PC-3 (cell line): ENCODE data around the gene CRISP1. TPM values are rescaled to one million over a fixed set of nuclear protein-coding genes. Genes with fewer than 3 reads are reported as not detected.

Experiments used
- ATAC-seq: fragments of 200-7000 bp; cut with Tn5 transposase; 2 replicates; pipeline ENCODE4 v1.9.1; 2020; ENCODE audit warnings: mild to moderate bottlenecking, moderate library complexity
- Bru-seq: library from RNA; stranded (reverse); fragments of 400-500 nt; gene quantifications from one replicate; lab custom pipeline; 2021; lab: Mats Ljungman, UMichigan
- BruChase-seq, 2 experiments: library from RNA; stranded (reverse); fragments of 400-500 nt; gene quantifications; one replicate each; lab custom pipeline; 2021; lab: Mats Ljungman, UMichigan
- BruUV-seq: library from RNA; stranded (reverse); fragments of 400-500 nt; replicated peaks from 2 replicates; lab custom pipeline; 2021; lab: Mats Ljungman, UMichigan
- CTCF ChIA-PET: fragments of 300-600 bp; sonication (Branson Sonifier 250); formaldehyde crosslinking; loops from one replicate; lab custom pipeline; 2022; ENCODE audit warnings: antibody characterized with exemption; lab: Charles Lee
- POLR2A ChIA-PET: fragments of 300-600 bp; sonication (Branson Sonifier 250); formaldehyde crosslinking; loops from one replicate; lab custom pipeline; 2022; ENCODE audit warnings: antibody characterized with exemption; ENCODE audit not compliant: unreplicated experiment; lab: Charles Lee
- DNase-seq: peaks from one replicate; pipeline ENCODE4 v3.0.0-alpha.2; 2015
- H2AFZ ChIP-seq: fragments of 300-600 bp; sonication (generic); 2 replicates; pipeline ENCODE4 v1.6.0; 2016; ENCODE audit warnings: antibody characterized with exemption, low read length
- H3F3A ChIP-seq: fragments of 300-600 bp; sonication (generic); one replicate; pipeline ENCODE4 v1.6.0; 2017; ENCODE audit warnings: antibody characterized with exemption, low read length, control low read depth, mild to moderate bottlenecking; ENCODE audit not compliant: unreplicated experiment
- H3K27ac ChIP-seq: fragments of 300-600 bp; sonication (generic); 2 replicates; pipeline ENCODE4 v1.5.1; 2016; ENCODE audit warnings: mild to moderate bottlenecking, low read length
- H3K27me3 ChIP-seq: fragments of 300-600 bp; sonication (generic); 2 replicates; pipeline ENCODE4 v1.6.1; 2016; ENCODE audit warnings: low read length, mixed read lengths
- H3K36me3 ChIP-seq: fragments of 300-600 bp; sonication (generic); 2 replicates; pipeline ENCODE4 v1.6.1; 2016; ENCODE audit warnings: low read depth, mixed run types, low read length, mixed read lengths
- H3K4me1 ChIP-seq: fragments of 300-600 bp; sonication (generic); 2 replicates; pipeline ENCODE4 v1.5.1; 2016; ENCODE audit warnings: low read length; ENCODE audit not compliant: insufficient read depth
- H3K4me2 ChIP-seq: fragments of 300-600 bp; sonication (generic); 2 replicates; pipeline ENCODE4 v1.6.0; 2016; ENCODE audit warnings: low read length
- H3K4me3 ChIP-seq: fragments of 300-600 bp; sonication (generic); 2 replicates; pipeline ENCODE4 v1.5.1; 2016; ENCODE audit warnings: mild to moderate bottlenecking, low read length, mixed read lengths
- H3K79me2 ChIP-seq: fragments of 300-600 bp; sonication (generic); 2 replicates; pipeline ENCODE4 v1.6.1; 2017; ENCODE audit warnings: low read length, mixed read lengths
- H3K9ac ChIP-seq: fragments of 300-600 bp; sonication (generic); 2 replicates; pipeline ENCODE4 v1.6.0; 2016; ENCODE audit warnings: mild to moderate bottlenecking, low read length
- H3K9me2 ChIP-seq: fragments of 300-600 bp; sonication (generic); replicated peaks from 2 replicates; pipeline ENCODE4 v1.6.1; 2016; ENCODE audit warnings: mixed run types, low read length, mixed read lengths
- H3K9me3 ChIP-seq: fragments of 300-600 bp; sonication (generic); 2 replicates; pipeline ENCODE4 v1.6.1; 2016; ENCODE audit warnings: low read length, mixed read lengths
- H4K20me1 ChIP-seq: fragments of 300-600 bp; sonication (generic); 2 replicates; pipeline ENCODE4 v1.6.1; 2016; ENCODE audit warnings: low read length, mixed read lengths
- CTCF ChIP-seq: fragments of 300-600 bp; sonication (generic); conservative IDR thresholded peaks from 2 replicates; pipeline ENCODE4 v1.5.1; 2017; ENCODE audit warnings: antibody characterized with exemption, low read depth, mild to moderate bottlenecking, low read length
- EZH2 ChIP-seq: fragments of 300-600 bp; sonication (generic); IDR thresholded peaks from one replicate; pipeline ENCODE4 v1.6.1; 2017; ENCODE audit warnings: antibody characterized with exemption, mild to moderate bottlenecking, low read length; ENCODE audit not compliant: unreplicated experiment
- EZH2phosphoT487 ChIP-seq: fragments of 300-600 bp; sonication (generic); IDR thresholded peaks from 2 replicates; pipeline ENCODE4 v1.6.1; 2018; ENCODE audit warnings: mild to moderate bottlenecking, antibody characterized with exemption, low read length, borderline replicate concordance
- intact Hi-C: fragments of 100-400 bp; cut with micrococcal nuclease; formaldehyde crosslinking; loops from 2 replicates; pipeline ENCODE4 v1.9.0; 2023
- long read RNA-seq: library from polyadenylated mRNA; unstranded; transcript quantifications from one replicate; pipeline ENCODE4 v2.0.0, GENCODE V29; 2021; ENCODE audit not compliant: unreplicated experiment
- total RNA-seq: library from RNA; depleted of rRNA; stranded (reverse); fragments of >200 nt; gene quantifications from 2 replicates; pipeline ENCODE4 v1.2.3, GENCODE V29; 2014; rRNA removed

The CRISP1 gene
- total RNA-seq (not detected in 2 replicates), Bru-seq, nascent RNA (percentile 3 among the genes with signal in this experiment), BruChase-seq, experiment 1, labeled RNA remaining after a 6-hour chase (not detected), BruChase-seq, experiment 2, labeled RNA remaining after a 2-hour chase (not detected)
- long read RNA-seq: 0 reads

GRCh38 chr6:49866485-49866943 lies at the start of gene CRISP1:
Gene CRISP1 (minus strand): TSS chr6:49866535. CDS start chr6:49857400, 9,135 bp downstream.
- Histone ChIP-seq H3K4me3 (no peak within 1 kb of the TSS), H3K4me2 (no peak within 1 kb of the TSS), H3K9me3 (no peaks in the 10 kb centered on the region), H3K27ac (no peak within 1 kb of the TSS), H3K4me1 (no peaks in the 10 kb centered on the region), H3K36me3 (no peaks in the 10 kb centered on the region), H2AFZ (no peak within 1 kb of the TSS), H3K79me2 (no peaks in the 10 kb centered on the region), H3F3A (no peaks in the 10 kb centered on the region), H3K27me3 (peaks cover 3% of the 10 kb centered on the region; the same call in 1 of the 2 replicates), H3K9ac (no peak within 1 kb of the TSS), H3K9me2 (no peaks in the 10 kb centered on the region), H4K20me1 (no peaks in the 10 kb centered on the region)
- intact Hi-C loops: no loop called here
- POLR2A ChIA-PET: no interaction called here
- no TSS peak for BruUV-seq
- CTCF ChIA-PET: no interaction called here
- no peak for DNase-seq
- ATAC-seq: no peak
- TF ChIP-seq EZH2 (no peak), CTCF (no peak), EZH2phosphoT487 (no peak)

GRCh38 chr6:49915035-49915434 lies 48.7 kb upstream of the CRISP1 start:
- intact Hi-C loops: no loop called here
- no peak overlapping the region for H3K4me3 ChIP-seq
- no peak for TF ChIP-seq CTCF
- TF ChIP-seq EZH2phosphoT487: no peak
- no peak for TF ChIP-seq EZH2
- no peaks in the 10 kb centered on the region for H4K20me1 ChIP-seq
- peaks cover 32% of the 10 kb centered on the region for H3K27me3 ChIP-seq
- ChIA-PET CTCF (no interaction called here), POLR2A (no interaction called here)
- BruUV-seq: no TSS peak
- H3K36me3 ChIP-seq: no peaks in the 10 kb centered on the region
- no peaks in the 10 kb centered on the region for H3K9me2 ChIP-seq
- ATAC-seq (peak; percentile 27; the same call in 1 of the 2 replicates), DNase-seq (no peak)
- no peak overlapping the region for H3K9ac ChIP-seq
- no peak overlapping the region for H3K4me2 ChIP-seq
- H3K9me3 ChIP-seq: no peaks in the 10 kb centered on the region
- no peak overlapping the region for H3K27ac ChIP-seq
- H2AFZ ChIP-seq: no peak overlapping the region
- H3F3A ChIP-seq: no peaks in the 10 kb centered on the region
- H3K79me2 ChIP-seq: no peaks in the 10 kb centered on the region
- no peaks in the 10 kb centered on the region for H3K4me1 ChIP-seq

- H3K27me3 ChIP-seq: peaks cover 27% of the 10 kb centered on the region
- intact Hi-C loops: no loop called here
- H4K20me1 ChIP-seq: no peaks in the 10 kb centered on the region
- DNase-seq (peak; percentile 13), ATAC-seq (no peak)
- no peak overlapping the region for H3K27ac ChIP-seq
- no peaks in the 10 kb centered on the region for H3F3A ChIP-seq
- H2AFZ ChIP-seq: no peak overlapping the region
- no peak overlapping the region for H3K4me2 ChIP-seq
- no peaks in the 10 kb centered on the region for H3K79me2 ChIP-seq
- H3K4me3 ChIP-seq: no peak overlapping the region
- H3K36me3 ChIP-seq: no peaks in the 10 kb centered on the region
- no peak overlapping the region for H3K9ac ChIP-seq
- no peaks in the 10 kb centered on the region for H3K9me3 ChIP-seq
- TF ChIP-seq CTCF: no peak
- TF ChIP-seq EZH2: no peak
- TF ChIP-seq EZH2phosphoT487: no peak
- CTCF ChIA-PET: no interaction called here
- no peaks in the 10 kb centered on the region for H3K9me2 ChIP-seq
- no TSS peak for BruUV-seq
- POLR2A ChIA-PET: no interaction called here
- H3K4me1 ChIP-seq: no peaks in the 10 kb centered on the region
Observed at GRCh38 chr6:49913636-49914375, 47.5 kb upstream of the CRISP1 start.
